A549 (cell line): Measurements from ENCODE around the gene CTBP2.

Experiments used
- POLR2A ChIP-seq: IDR thresholded peaks from 2 replicates; pipeline ENCODE4 v1.6.1; 2012; ENCODE audit warnings: mild to moderate bottlenecking, low read length
- TF ChIP-seq, protein P1 (sequence below): fragments of >200 bp; sonication (Bioruptor Twin); formaldehyde crosslinking; IDR thresholded peaks from 3 replicates; pipeline ENCODE4 v1.5.1; 2016
- TF ChIP-seq, protein P2 (sequence below): fragments of 200-600 bp; sonication (generic); IDR thresholded peaks from 2 replicates; pipeline ENCODE4 v1.6.1; 2016; ENCODE audit warnings: antibody characterized with exemption, mild to moderate bottlenecking, moderate library complexity

DNA sequence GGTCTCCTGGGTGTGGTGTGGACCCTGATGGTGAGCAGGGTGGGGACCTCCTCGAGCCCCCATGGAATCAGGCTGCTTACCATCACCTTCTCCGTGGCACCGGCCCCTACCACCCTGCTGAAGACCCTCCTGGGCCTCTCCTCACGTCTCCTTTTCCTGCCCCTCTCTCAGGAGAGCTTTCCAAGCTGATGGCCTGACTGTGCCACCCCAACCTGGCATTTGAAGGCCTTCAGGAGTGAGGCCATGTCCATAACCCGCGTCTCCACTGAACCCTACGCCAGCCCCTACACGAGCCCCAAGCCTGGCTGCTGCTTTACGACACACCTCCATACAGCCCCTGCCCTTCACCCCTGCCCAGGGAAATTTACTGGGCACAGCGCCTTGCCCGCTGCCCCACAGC lies 163.1 kb downstream of the CTBP2 start:
- TF ChIP-seq POLR2A, result no peak
- TF ChIP-seq, protein P1, sequence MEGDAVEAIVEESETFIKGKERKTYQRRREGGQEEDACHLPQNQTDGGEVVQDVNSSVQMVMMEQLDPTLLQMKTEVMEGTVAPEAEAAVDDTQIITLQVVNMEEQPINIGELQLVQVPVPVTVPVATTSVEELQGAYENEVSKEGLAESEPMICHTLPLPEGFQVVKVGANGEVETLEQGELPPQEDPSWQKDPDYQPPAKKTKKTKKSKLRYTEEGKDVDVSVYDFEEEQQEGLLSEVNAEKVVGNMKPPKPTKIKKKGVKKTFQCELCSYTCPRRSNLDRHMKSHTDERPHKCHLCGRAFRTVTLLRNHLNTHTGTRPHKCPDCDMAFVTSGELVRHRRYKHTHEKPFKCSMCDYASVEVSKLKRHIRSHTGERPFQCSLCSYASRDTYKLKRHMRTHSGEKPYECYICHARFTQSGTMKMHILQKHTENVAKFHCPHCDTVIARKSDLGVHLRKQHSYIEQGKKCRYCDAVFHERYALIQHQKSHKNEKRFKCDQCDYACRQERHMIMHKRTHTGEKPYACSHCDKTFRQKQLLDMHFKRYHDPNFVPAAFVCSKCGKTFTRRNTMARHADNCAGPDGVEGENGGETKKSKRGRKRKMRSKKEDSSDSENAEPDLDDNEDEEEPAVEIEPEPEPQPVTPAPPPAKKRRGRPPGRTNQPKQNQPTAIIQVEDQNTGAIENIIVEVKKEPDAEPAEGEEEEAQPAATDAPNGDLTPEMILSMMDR, result no peak
- TF ChIP-seq, protein P2, sequence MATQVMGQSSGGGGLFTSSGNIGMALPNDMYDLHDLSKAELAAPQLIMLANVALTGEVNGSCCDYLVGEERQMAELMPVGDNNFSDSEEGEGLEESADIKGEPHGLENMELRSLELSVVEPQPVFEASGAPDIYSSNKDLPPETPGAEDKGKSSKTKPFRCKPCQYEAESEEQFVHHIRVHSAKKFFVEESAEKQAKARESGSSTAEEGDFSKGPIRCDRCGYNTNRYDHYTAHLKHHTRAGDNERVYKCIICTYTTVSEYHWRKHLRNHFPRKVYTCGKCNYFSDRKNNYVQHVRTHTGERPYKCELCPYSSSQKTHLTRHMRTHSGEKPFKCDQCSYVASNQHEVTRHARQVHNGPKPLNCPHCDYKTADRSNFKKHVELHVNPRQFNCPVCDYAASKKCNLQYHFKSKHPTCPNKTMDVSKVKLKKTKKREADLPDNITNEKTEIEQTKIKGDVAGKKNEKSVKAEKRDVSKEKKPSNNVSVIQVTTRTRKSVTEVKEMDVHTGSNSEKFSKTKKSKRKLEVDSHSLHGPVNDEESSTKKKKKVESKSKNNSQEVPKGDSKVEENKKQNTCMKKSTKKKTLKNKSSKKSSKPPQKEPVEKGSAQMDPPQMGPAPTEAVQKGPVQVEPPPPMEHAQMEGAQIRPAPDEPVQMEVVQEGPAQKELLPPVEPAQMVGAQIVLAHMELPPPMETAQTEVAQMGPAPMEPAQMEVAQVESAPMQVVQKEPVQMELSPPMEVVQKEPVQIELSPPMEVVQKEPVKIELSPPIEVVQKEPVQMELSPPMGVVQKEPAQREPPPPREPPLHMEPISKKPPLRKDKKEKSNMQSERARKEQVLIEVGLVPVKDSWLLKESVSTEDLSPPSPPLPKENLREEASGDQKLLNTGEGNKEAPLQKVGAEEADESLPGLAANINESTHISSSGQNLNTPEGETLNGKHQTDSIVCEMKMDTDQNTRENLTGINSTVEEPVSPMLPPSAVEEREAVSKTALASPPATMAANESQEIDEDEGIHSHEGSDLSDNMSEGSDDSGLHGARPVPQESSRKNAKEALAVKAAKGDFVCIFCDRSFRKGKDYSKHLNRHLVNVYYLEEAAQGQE, result no peak
